ENCODE measurements around the gene EPYC.
"Not testable (repeated sequence)": the region's sequence is repeated elsewhere in the genome, so short reads cannot be mapped to it uniquely, and the experiment has no call there.

Gene EPYC

GRCh38 chr12:91009319-91009950 lies 4.7 kb upstream of the EPYC start:
- H3K27ac Mint-ChIP-seq: no peak overlapping the region
- ATAC-seq (replicated peaks) (no peak), DNase-seq (no peak)
- H3K27me3 Mint-ChIP-seq: peaks cover 5 to 20% of the 10 kb centered on the region in 2 donors
- no peaks in the 10 kb centered on the region for H3K36me3 Mint-ChIP-seq (ENCODE audit: insufficient read depth)
- no peaks in the 10 kb centered on the region for H3K4me1 Mint-ChIP-seq (ENCODE audit: low read depth in 2 of 2)
- no peak overlapping the region for H3K4me3 Mint-ChIP-seq
- H3K9me3 Mint-ChIP-seq: no peaks in the 10 kb centered on the region

- no peaks in the 10 kb centered on the region for H3K9me3 Mint-ChIP-seq
- peaks cover 0 to 9% of the 10 kb centered on the region in 2 donors for H3K27me3 Mint-ChIP-seq
- no peaks in the 10 kb centered on the region for H3K36me3 Mint-ChIP-seq (ENCODE audit: insufficient read depth)
- no peaks in the 10 kb centered on the region for H3K4me1 Mint-ChIP-seq (ENCODE audit: low read depth in 2 of 2)
- no peak overlapping the region for H3K4me3 Mint-ChIP-seq
- no peak overlapping the region for H3K27ac Mint-ChIP-seq
- no peak for DNase-seq
- ATAC-seq (replicated peaks): no peak
Measured at GRCh38 chr12:91007531-91008290, 2.9 kb upstream of the EPYC start.

- no peaks in the 10 kb centered on the region for H3K9me3 Mint-ChIP-seq
- DNase-seq (no peak), ATAC-seq (replicated peaks) (no peak)
- H3K4me3 Mint-ChIP-seq: no peak overlapping the region
- H3K36me3 Mint-ChIP-seq (ENCODE audit: insufficient read depth): no peaks in the 10 kb centered on the region
- no peak overlapping the region for H3K27ac Mint-ChIP-seq
- no peaks in the 10 kb centered on the region for H3K4me1 Mint-ChIP-seq (ENCODE audit: low read depth in 2 of 2)
- H3K27me3 Mint-ChIP-seq: no peaks in the 10 kb centered on the region
Measured at GRCh38 chr12:91003737-91004136, 1.0 kb downstream of the EPYC start.

GRCh38 chr12:91001306-91001705 lies 3.5 kb downstream of the EPYC start:
- DNase-seq (no peak), ATAC-seq (replicated peaks) (no peak)
- Mint-ChIP-seq H3K27ac (no peak overlapping the region), H3K9me3 (no peaks in the 10 kb centered on the region), H3K36me3 (ENCODE audit: insufficient read depth) (no peaks in the 10 kb centered on the region), H3K4me3 (no peak overlapping the region), H3K27me3 (no peaks in the 10 kb centered on the region), H3K4me1 (ENCODE audit: low read depth in 2 of 2) (no peaks in the 10 kb centered on the region)

- Mint-ChIP-seq H3K27ac (no peak overlapping the region), H3K4me1 (ENCODE audit: low read depth in 2 of 2) (no peaks in the 10 kb centered on the region), H3K27me3 (no peaks in the 10 kb centered on the region), H3K36me3 (ENCODE audit: insufficient read depth) (no peaks in the 10 kb centered on the region), H3K9me3 (no peaks in the 10 kb centered on the region), H3K4me3 (no peak overlapping the region)
- DNase-seq: no peak
- no peak for ATAC-seq (replicated peaks)
Measured at GRCh38 chr12:90999966-91000365, 4.8 kb downstream of the EPYC start.

GRCh38 chr12:90999527-90999926 lies 5.2 kb downstream of the EPYC start:
- Mint-ChIP-seq H3K4me1 (ENCODE audit: low read depth in 2 of 2) (no peaks in the 10 kb centered on the region), H3K36me3 (ENCODE audit: insufficient read depth) (no peaks in the 10 kb centered on the region), H3K9me3 (no peaks in the 10 kb centered on the region), H3K27me3 (no peaks in the 10 kb centered on the region), H3K27ac (no peak overlapping the region), H3K4me3 (no peak overlapping the region)
- DNase-seq: no peak
- no peak for ATAC-seq (replicated peaks)

- no peaks in the 10 kb centered on the region for H3K9me3 Mint-ChIP-seq
- no peak overlapping the region for H3K4me3 Mint-ChIP-seq
- no peak overlapping the region for H3K27ac Mint-ChIP-seq
- no peaks in the 10 kb centered on the region for H3K27me3 Mint-ChIP-seq
- H3K4me1 Mint-ChIP-seq (ENCODE audit: low read depth in 2 of 2): no peaks in the 10 kb centered on the region
- DNase-seq (no peak), ATAC-seq (replicated peaks) (no peak)
- H3K36me3 Mint-ChIP-seq (ENCODE audit: insufficient read depth): no peaks in the 10 kb centered on the region
Measured at GRCh38 chr12:90995010-90995409, 9.8 kb downstream of the EPYC start.

GRCh38 chr12:90991952-90992465 lies 12.8 kb downstream of the EPYC start:
- Mint-ChIP-seq H3K27ac (no peak overlapping the region), H3K4me1 (ENCODE audit: low read depth in 2 of 2) (no peaks in the 10 kb centered on the region), H3K27me3 (no peaks in the 10 kb centered on the region), H3K9me3 (no peaks in the 10 kb centered on the region), H3K36me3 (ENCODE audit: insufficient read depth) (no peaks in the 10 kb centered on the region), H3K4me3 (no peak overlapping the region)
- ATAC-seq (replicated peaks) (no peak), DNase-seq (no peak)

- no peaks in the 10 kb centered on the region for H3K9me3 Mint-ChIP-seq
- ATAC-seq (replicated peaks) (no peak), DNase-seq (no peak)
- no peak overlapping the region for H3K4me3 Mint-ChIP-seq
- no peak overlapping the region for H3K27ac Mint-ChIP-seq
- H3K36me3 Mint-ChIP-seq (ENCODE audit: insufficient read depth): no peaks in the 10 kb centered on the region
- H3K27me3 Mint-ChIP-seq: no peaks in the 10 kb centered on the region
- no peaks in the 10 kb centered on the region for H3K4me1 Mint-ChIP-seq (ENCODE audit: low read depth in 2 of 2)
Measured at GRCh38 chr12:90990611-90991010, 14.2 kb downstream of the EPYC start.

GRCh38 chr12:90989686-90990111 lies 15.1 kb downstream of the EPYC start:
- H3K4me3 Mint-ChIP-seq: no peak overlapping the region
- H3K27me3 Mint-ChIP-seq: peaks cover 0 to 2% of the 10 kb centered on the region in 2 donors
- no peak overlapping the region for H3K27ac Mint-ChIP-seq
- DNase-seq (no peak), ATAC-seq (replicated peaks) (no peak)
- H3K9me3 Mint-ChIP-seq: no peaks in the 10 kb centered on the region
- H3K36me3 Mint-ChIP-seq (ENCODE audit: insufficient read depth): no peaks in the 10 kb centered on the region
- no peaks in the 10 kb centered on the region for H3K4me1 Mint-ChIP-seq (ENCODE audit: low read depth in 2 of 2)

GRCh38 chr12:90987520-90987919 lies 17.3 kb downstream of the EPYC start:
- no peak overlapping the region for H3K27ac Mint-ChIP-seq
- no peaks in the 10 kb centered on the region for H3K9me3 Mint-ChIP-seq
- H3K27me3 Mint-ChIP-seq: peaks cover 12 to 15% of the 10 kb centered on the region in 2 donors
- ATAC-seq (replicated peaks): no peak
- H3K4me3 Mint-ChIP-seq: no peak overlapping the region
- no peaks in the 10 kb centered on the region for H3K36me3 Mint-ChIP-seq (ENCODE audit: insufficient read depth)
- DNase-seq: no peak
- no peaks in the 10 kb centered on the region for H3K4me1 Mint-ChIP-seq (ENCODE audit: low read depth in 2 of 2)

GRCh38 chr12:90987101-90987500 lies 17.7 kb downstream of the EPYC start:
- H3K27ac Mint-ChIP-seq: no peak overlapping the region
- no peaks in the 10 kb centered on the region for H3K9me3 Mint-ChIP-seq
- no peak for ATAC-seq (replicated peaks)
- no peaks in the 10 kb centered on the region for H3K36me3 Mint-ChIP-seq (ENCODE audit: insufficient read depth)
- H3K4me3 Mint-ChIP-seq: no peak overlapping the region
- no peaks in the 10 kb centered on the region for H3K4me1 Mint-ChIP-seq (ENCODE audit: low read depth in 2 of 2)
- H3K27me3 Mint-ChIP-seq: peaks cover 12 to 15% of the 10 kb centered on the region in 2 donors
- no peak for DNase-seq

- not testable (repeated sequence) for ATAC-seq (replicated peaks); H3K27ac Mint-ChIP-seq; H3K36me3 Mint-ChIP-seq (ENCODE audit: insufficient read depth); H3K4me1 Mint-ChIP-seq (ENCODE audit: low read depth in 2 of 2); DNase-seq; H3K4me3 Mint-ChIP-seq; H3K9me3 Mint-ChIP-seq
- peaks cover 12 to 15% of the 10 kb centered on the region in 2 donors for H3K27me3 Mint-ChIP-seq
Measured at GRCh38 chr12:90985331-90985730, 19.4 kb downstream of the EPYC start.

GRCh38 chr12:90984114-90984513 lies 20.7 kb downstream of the EPYC start:
- no peak overlapping the region for H3K4me3 Mint-ChIP-seq
- DNase-seq: no peak

More at GRCh38 chr12:90984114-90984513, 20.7 kb downstream of the EPYC start:
- Mint-ChIP-seq H3K27me3 (peaks cover 12 to 15% of the 10 kb centered on the region in 2 donors), H3K36me3 (ENCODE audit: insufficient read depth) (no peaks in the 10 kb centered on the region), H3K9me3 (no peaks in the 10 kb centered on the region), H3K27ac (no peak overlapping the region), H3K4me1 (ENCODE audit: low read depth in 2 of 2) (no peaks in the 10 kb centered on the region)
- no peak for ATAC-seq (replicated peaks)
